Suppressor macrophage treated with lipopolysaccharide for 4 hours (primary cell): ENCODE measurements around the gene MGST3.
"Not testable (repeated sequence)": the region's sequence is repeated elsewhere in the genome, so short reads cannot be mapped to it uniquely, and the experiment has no call there.

Source experiments
- DNase-seq: peaks from one replicate; pipeline ENCODE4 v3.0.0-alpha.2; 2020

The MGST3 gene

DNA sequence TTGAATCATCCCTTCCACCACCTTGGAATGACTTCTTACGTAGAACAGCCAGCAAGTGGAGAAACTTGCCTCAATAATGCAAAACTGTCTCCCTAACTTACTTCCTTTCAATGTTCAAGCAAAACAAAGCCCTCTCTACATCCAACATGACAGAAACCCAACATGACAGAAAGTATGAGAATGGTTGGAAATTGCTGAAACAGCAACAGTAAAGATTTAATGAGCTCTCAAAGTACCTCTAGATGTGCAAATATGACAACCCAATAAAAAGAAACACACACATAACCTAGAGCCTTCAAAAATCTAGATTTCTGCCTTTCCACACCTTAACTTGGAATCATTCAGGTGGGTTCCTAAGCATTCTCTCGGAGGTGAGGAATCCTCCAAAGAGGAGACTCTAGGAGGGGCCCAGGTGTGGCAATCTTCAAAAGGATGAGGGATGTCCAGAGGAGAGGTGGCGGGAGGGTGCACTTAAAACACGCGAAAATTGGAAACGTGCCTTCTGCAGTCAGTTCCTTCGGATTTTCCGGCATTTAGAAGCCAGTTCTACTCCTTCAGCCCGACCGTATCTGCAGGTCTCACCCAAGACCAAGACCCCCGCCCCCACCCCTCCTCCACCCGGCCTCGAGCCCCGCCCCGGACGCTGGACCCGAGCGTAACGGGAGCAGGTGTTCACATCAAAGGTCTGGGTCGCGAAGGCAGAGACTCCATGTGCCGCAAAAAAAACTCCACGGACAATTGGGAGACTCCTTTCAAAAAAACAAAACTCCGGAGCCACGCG lies 996 bp upstream of the MGST3 start:
- no peak for DNase-seq

- DNase-seq: peak; percentile 81
These were observed 513 bp downstream of the MGST3 start for GRCh38 chr1:165631342-165632151.

- no peak for DNase-seq
These were observed 1.1 kb downstream of the MGST3 start for GRCh38 chr1:165632152-165632469.

- DNase-seq: peak; percentile 51
These were observed 1.5 kb downstream of the MGST3 start for GRCh38 chr1:165632491-165632890.

DNA sequence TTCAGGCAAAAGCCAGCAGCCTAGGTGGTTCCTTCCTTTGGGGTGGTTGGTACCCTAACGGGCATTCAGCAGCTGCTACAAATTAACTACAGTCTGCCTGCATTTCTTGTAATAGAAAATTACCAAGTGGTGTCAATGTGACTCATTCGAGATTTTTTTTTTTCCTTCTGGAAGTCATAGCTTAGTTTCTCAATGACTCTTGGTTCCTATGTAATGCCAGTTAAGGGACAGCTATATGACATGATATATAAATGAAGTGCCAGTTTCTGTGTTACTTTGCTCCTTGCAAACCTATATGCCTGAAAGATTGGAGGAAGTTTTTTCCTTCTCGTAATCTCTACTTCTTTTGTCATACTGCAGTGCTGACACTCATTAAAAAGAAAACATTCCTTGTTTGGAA lies 2.6 kb downstream of the MGST3 start:
- peak; percentile 83 for DNase-seq

DNA sequence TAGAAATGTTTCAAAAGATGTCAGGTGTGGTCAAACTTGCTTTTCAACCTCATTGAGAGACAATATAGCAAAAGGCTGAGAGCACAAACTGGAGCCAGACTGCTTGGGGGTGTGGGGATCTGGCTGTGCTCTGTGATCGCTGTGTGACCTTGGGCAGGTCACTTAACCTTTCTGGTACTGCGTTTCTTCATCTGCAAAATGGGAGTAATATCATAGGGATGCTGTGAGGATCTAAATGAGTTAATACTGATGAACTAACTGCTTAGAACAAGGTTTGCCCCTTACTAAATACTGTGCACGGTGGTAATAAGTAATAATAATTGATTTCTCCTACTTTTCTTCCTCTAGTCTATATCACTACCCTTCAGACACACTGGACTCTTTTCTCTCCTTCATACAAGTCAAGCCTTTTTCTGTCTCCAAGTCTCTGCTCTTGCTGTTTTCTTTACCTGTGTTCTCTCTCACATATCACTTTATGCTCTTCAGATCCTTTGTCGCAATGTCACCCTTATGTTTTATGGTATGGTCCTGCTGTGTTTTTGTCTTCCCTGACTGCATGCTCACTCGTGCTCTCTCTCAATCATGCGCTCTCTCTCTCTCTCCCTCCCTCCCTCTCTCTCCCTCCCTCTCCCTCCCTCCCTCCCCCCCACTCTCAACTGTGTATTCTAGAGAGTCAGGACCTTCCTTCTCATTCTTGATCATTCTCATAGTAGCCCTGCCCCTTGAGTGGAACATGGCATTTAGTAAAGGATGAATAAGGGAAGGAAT lies 3.3 kb downstream of the MGST3 start:
- no peak for DNase-seq

- no peak for DNase-seq
These were observed 4.3 kb downstream of the MGST3 start for GRCh38 chr1:165635329-165635728.

DNA sequence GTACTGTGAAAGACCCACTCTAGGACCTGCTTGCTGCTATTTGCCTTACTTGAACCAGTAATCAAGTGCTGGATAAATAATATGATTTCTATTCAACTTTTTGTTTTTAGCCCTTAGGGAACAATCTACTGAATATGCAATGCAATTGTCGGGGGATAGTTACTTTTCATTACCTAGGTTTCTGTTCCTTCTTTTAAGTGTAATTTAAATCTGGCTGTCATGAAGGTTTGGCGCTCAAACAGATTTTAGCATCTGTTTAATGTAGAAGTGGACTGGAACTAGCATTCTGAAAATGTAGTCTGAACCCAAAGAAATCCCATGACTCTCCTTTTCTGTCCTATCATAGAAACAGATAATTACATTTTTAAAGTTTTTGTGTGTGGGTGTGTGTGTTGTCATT lies 4.8 kb downstream of the MGST3 start:
- no peak for DNase-seq

DNA sequence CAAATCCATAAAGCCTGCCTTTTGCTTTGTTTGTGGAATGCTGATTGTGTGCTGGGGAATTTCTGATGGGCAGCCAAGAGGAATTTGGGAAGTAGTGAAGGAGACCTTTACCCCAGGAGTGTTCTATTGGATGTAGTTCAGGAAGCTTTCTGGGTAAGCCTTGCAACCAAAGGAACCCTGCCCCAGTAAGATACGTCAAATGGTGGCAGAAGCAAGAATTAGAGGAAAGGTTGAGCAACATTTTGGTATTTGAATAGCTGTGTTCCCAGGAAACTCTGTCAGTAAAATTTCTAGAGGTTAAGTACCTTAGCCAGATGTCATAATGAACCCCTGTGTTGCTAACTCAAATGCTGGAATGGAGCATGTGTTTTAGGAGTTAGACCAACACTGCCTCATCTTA lies 6.4 kb downstream of the MGST3 start:
- DNase-seq: no peak

DNA sequence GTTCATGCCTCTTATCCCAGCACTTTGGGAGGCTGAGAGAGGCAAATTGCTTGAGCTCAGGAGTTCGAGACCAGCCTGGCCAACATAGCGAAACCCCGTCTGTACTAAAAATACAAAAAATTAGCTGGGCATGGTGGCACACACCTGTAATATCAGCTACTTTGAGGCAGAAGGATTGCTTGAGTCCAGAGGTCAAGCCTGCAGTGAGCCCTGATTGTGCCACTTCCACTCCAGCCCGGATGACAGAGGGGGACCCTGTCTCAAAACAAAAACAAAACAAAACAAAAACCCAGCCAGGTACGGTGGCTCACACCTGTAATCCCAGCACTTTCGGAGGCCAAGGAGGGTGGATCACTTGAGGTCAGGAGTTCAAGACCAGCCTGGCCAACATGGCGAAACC lies 7.2 kb downstream of the MGST3 start:
- DNase-seq: not testable (repeated sequence)

- DNase-seq: no peak
These were observed 9.0 kb downstream of the MGST3 start for GRCh38 chr1:165639821-165640623.

DNA sequence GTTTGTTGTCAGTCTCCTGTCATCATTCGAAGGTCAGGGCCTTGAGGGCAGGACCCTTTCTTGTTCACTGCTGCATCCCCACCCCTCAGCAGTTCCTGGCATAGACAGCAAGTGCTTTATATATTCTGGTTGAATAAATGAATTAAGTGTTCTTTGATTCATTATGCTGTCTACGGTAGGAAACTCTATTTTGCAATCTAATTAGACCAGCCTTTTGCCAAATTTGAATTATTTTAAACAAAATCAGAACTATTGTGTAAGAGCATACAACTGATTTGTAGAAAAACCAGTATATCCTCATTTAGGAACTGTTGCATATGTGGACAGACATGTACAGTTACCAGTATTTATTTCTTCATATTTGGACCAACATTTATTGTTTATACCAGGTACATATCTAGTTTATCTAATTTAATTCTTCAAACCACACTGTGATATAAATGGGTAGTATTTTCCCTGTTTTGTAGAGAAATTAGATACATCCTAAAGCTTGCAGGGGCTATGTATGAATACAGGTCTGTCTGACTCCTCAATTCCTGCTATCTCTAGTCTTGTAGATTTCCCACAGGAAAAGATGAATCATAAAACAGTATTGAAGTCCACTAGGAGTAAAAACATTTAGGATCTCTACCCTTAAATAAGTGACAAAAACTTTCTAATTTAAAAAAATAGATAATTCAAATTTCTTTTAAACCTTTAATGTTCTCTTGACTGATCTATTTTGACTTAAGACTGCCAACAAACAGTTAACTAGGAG lies 10.4 kb downstream of the MGST3 start:
- no peak for DNase-seq

GRCh38 chr1:165644064-165644735 lies 13.2 kb downstream of the MGST3 start:
- DNase-seq: no peak

DNA sequence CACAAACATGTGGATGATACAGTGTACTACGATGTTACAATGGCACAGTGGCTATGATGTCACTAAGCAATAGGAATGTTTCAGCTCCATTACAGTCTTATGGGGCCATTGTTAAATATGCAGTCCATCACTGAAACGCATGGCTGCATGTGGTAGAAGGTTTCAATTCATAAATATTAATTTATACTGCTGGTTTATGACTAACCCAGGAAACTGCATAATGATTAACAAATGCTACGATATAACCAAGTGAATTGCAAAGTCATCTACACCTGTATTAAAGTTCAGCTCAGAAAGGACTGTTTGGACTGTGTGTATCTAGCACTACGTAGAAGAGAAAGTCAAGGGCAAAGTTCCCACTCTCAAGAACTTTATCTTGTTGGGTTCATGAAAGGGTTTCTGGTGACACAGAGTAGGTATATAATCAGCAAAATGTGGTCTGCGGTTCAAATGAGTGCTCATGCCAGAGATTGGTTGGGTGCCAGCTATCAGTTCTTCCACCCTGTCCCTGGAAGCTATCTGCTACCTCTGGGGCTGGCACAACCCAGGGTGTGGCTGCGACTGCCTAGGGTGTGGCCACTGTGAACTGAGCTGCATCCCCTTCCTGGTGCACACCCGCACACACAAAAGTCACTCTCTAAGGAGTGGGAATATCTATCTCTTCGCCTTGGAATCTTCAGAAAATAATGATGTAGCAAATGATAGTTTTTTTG lies 14.8 kb downstream of the MGST3 start:
- DNase-seq: no peak

DNA sequence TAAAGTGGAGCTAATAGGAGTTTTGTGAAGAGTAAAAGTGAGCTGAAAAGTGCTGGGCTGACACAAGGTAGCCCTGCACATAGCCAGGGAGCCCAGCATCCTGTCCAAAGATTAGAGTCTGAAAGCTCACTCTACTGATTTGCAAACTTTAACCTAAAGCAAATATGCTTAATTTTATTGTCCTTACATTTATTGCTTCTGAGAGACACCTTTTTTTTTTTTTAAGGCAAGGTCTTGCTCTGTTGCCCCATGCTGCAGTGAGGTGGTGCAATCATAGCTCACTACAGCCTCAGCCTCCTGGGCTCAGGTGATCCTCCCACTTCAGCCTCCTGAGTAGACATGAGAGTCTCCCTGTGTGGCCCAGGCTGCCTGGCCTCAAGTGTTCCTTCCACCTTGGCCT lies 16.5 kb downstream of the MGST3 start:
- DNase-seq: no peak

- no peak for DNase-seq
These were observed 16.9 kb downstream of the MGST3 start for GRCh38 chr1:165647970-165648369.

DNA sequence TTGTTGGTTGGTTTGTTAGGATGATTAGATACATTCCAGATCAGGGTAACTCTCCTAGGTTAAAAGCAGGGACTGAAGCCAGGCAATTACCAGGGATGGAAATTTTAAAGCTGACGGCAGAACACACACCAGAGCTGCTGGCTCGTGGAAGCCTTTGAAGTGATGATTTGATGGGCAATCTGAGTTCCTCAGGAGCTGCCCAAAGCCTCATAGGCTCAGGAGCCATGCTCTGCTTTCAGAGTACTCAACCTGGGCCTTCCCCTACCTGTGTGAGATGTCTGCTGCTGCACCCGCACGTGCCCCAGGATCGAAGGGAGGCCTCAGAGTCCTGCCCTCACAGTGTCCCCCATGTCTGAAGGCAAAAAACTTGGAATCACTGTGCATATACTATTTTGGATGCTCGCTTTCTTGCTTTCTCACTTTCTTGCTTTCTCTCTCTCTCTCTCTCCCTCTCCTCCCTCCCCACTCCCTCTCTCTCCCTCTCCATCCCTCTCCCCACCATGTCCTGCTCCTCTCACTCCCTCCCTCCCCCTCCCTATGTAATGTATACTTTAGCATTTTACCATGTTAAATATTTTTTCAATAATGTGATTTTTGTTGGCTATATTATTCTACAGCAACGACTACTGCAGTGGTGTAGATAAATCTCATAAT lies 18.0 kb downstream of the MGST3 start:
- no peak for DNase-seq

- no peak for DNase-seq
These were observed 20.1 kb downstream of the MGST3 start for GRCh38 chr1:165650981-165651625.

DNA sequence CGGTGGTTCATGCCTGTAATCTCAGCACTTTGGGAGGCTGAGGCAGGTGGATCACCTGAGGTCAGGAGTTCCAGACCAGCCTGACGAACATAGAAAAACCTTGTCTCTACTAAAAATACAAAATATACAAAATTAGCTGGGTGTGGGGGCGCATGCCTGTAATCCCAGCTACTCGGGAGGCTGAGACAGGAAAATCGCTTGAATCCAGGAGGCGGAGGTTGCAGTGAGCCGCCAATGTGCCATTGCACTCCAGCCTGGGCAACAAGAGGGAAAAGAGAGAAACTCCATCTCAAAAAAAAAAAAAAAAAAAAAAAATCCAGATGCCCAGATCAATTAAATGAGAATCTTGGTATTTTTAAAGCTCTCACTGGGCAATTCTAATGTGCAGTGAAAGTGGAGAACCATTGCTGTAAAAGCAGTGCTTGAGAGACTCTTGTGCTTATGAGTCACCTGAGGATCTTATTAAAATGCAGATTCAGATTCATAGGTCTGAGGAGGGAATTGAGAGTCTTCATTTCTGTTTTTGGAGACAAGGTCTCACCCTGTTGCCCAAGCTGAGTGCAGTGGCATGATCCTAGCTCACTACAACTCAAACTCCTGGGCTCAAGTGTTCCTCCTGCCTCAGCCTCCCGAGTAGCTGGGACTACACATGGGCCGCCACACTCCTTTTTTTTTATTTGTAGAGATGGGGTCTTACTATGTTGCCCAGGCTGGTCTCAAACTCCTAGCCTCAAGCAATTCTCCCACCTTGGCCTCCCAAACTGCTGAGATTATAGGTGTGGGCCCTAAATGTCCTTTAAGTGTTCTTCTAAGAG lies 27.9 kb downstream of the MGST3 start:
- not testable (repeated sequence) for DNase-seq
